SU-DHL-6 (cell line): ENCODE results near the gene LRP3.

Source experiments
- CTCF ChIP-seq: fragments of 200-600 bp; sonication (generic); IDR thresholded peaks from one replicate; pipeline ENCODE4 v1.5.1; 2017; ENCODE audit warnings: antibody characterized with exemption, mild to moderate bottlenecking, low read length, moderate library complexity; ENCODE audit not compliant: insufficient read depth, poor library complexity, severe bottlenecking
- EZH2phosphoT487 ChIP-seq: fragments of 200-600 bp; sonication (generic), shearing (Covaris generic); conservative IDR thresholded peaks from 2 replicates; pipeline ENCODE4 v1.6.1; 2018; ENCODE audit warnings: mild to moderate bottlenecking, antibody characterized with exemption, low read length, moderate library complexity, mixed read lengths

GRCh38 chr19:33186431-33187182, 7.5 kb upstream of the LRP3 start:
- no peak for TF ChIP-seq CTCF
- TF ChIP-seq EZH2phosphoT487: no peak
